Endodermal cell (in vitro differentiated cells): ENCODE data around the gene BMPR1B. TPM values are rescaled to one million over a fixed set of nuclear protein-coding genes. Genes with fewer than 3 reads are reported as not detected.

Experiments
- DNase-seq: peaks from one replicate; pipeline ENCODE4 v3.0.0-alpha.2; 2017
- H3K27ac ChIP-seq: 2 replicates; pipeline ENCODE4 v1.5.1; 2013; ENCODE audit warnings: mild to moderate bottlenecking, low read depth, low read length, moderate library complexity
- H3K27me3 ChIP-seq: 2 replicates; pipeline ENCODE4 v1.6.1; 2013; ENCODE audit warnings: mild to moderate bottlenecking, low read length, moderate library complexity; ENCODE audit not compliant: insufficient read depth, control insufficient read depth, poor library complexity, severe bottlenecking
- H3K36me3 ChIP-seq: 2 replicates; pipeline ENCODE4 v1.7.0; 2013; ENCODE audit warnings: mild to moderate bottlenecking, low read length, moderate library complexity; ENCODE audit not compliant: control insufficient read depth, insufficient read depth
- H3K4me1 ChIP-seq: one replicate; pipeline ENCODE4 v1.7.0; 2013; ENCODE audit warnings: low read length; ENCODE audit not compliant: control insufficient read depth, insufficient read depth
- H3K4me3 ChIP-seq: 2 replicates; pipeline ENCODE4 v1.5.1; 2013; ENCODE audit warnings: mild to moderate bottlenecking, low read length, moderate library complexity
- H3K9ac ChIP-seq: 2 replicates; pipeline ENCODE4 v1.6.1; 2013; ENCODE audit warnings: mild to moderate bottlenecking, low read length, moderate library complexity; ENCODE audit not compliant: poor library complexity, severe bottlenecking; ENCODE audit errors: extremely low read depth
- H3K9me3 ChIP-seq: 2 replicates; pipeline ENCODE4 v1.6.1; 2013; ENCODE audit warnings: mild to moderate bottlenecking, low read length, moderate library complexity; ENCODE audit not compliant: control insufficient read depth
- H3K27ac Mint-ChIP-seq: 2 replicates; pipeline ENCODE4 v1.8.0; 2020; ENCODE audit warnings: mixed read lengths
- H3K27me3 Mint-ChIP-seq: 2 replicates; pipeline ENCODE4 v1.8.0; 2021; ENCODE audit warnings: mild to moderate bottlenecking, mixed read lengths; ENCODE audit not compliant: insufficient read depth
- H3K36me3 Mint-ChIP-seq: 2 replicates; pipeline ENCODE4 v1.8.0; 2020; ENCODE audit warnings: low read depth, mixed read lengths
- H3K4me1 Mint-ChIP-seq: 2 replicates; pipeline ENCODE4 v1.8.0; 2020; ENCODE audit warnings: mixed read lengths
- H3K4me3 Mint-ChIP-seq: 2 replicates; pipeline ENCODE4 v1.8.0; 2020; ENCODE audit warnings: mild to moderate bottlenecking, moderate library complexity, mixed read lengths
- H3K9me3 Mint-ChIP-seq: 2 replicates; pipeline ENCODE4 v1.8.0; 2020; ENCODE audit warnings: mild to moderate bottlenecking, mixed read lengths
- WGBS, 2 experiments: methylation state at CpG; one replicate each; pipeline versions ENCODE4 v1.1.5 to v1.1.7; 2013; ENCODE audit warnings: missing lambda C conversion rate in 2 of 2, mixed read lengths in 1 of 2; ENCODE audit not compliant: insufficient coverage in 1 of 2, insufficient read length in 1 of 2; 5-methylcytosine and 5-hydroxymethylcytosine counted together
- total RNA-seq, 2 donors: library from RNA; stranded (reverse); fragmentation: NEBNext Ultra II Directional in 1 of 2; extraction: Animal tissue kit (Norgen Biotek cat#: 25700) in 1 of 2; gene quantifications; 2 replicates in 1 of 2; 3 replicates in 1 of 2; pipeline ENCODE4 v1.2.1, GENCODE V29; 2021
- TF ChIP-seq, protein P1 (sequence below): fragments of 200-600 bp; sonication (generic); conservative IDR thresholded peaks from 2 replicates; pipeline ENCODE4 v1.5.0; 2021; ENCODE audit warnings: antibody characterized with exemption, mild to moderate bottlenecking

The BMPR1B gene
- total RNA-seq, 2 donors from 2014 or later: 2.8 to 3.6 TPM

DNA sequence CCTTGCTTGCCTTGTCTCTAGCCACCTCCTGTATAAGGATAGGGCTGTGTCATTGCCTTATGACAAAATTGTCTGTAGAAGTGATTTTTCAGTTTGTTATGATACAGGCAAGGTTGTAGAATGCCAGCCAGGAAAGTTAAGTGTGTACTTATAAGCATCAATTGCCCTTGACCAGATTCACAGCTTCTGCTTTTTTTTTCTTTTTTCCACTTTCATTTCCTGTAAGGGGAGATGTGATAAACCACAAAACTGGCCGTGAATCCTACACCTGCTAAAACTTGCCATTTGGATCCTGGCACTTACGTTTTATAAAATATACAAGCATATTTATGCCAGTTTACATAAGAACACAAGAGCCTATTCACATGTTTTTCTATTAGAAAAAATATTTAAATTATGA is 35.0 kb upstream of the BMPR1B start:
- H3K4me3 ChIP-seq: no peak overlapping the region
- H3K4me1 ChIP-seq: no peaks in the 10 kb centered on the region
- H3K9ac ChIP-seq: no peak overlapping the region
- peaks cover 2% of the 10 kb centered on the region for H3K9me3 Mint-ChIP-seq
- H3K27me3 Mint-ChIP-seq: no peaks in the 10 kb centered on the region
- H3K27me3 ChIP-seq: no peaks in the 10 kb centered on the region
- H3K36me3 Mint-ChIP-seq: no peaks in the 10 kb centered on the region
- H3K4me3 Mint-ChIP-seq: no peak overlapping the region
- no peak overlapping the region for H3K27ac Mint-ChIP-seq
- no peak for DNase-seq
- no peak overlapping the region for H3K27ac ChIP-seq
- WGBS, 2 experiments: 93 to 100% methylated on average over 2 of the region's 2 CpGs
- H3K9me3 ChIP-seq: no peaks in the 10 kb centered on the region
- TF ChIP-seq, protein P1, sequence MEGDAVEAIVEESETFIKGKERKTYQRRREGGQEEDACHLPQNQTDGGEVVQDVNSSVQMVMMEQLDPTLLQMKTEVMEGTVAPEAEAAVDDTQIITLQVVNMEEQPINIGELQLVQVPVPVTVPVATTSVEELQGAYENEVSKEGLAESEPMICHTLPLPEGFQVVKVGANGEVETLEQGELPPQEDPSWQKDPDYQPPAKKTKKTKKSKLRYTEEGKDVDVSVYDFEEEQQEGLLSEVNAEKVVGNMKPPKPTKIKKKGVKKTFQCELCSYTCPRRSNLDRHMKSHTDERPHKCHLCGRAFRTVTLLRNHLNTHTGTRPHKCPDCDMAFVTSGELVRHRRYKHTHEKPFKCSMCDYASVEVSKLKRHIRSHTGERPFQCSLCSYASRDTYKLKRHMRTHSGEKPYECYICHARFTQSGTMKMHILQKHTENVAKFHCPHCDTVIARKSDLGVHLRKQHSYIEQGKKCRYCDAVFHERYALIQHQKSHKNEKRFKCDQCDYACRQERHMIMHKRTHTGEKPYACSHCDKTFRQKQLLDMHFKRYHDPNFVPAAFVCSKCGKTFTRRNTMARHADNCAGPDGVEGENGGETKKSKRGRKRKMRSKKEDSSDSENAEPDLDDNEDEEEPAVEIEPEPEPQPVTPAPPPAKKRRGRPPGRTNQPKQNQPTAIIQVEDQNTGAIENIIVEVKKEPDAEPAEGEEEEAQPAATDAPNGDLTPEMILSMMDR: no peak
- H3K4me1 Mint-ChIP-seq: peaks cover 19% of the 10 kb centered on the region
- H3K36me3 ChIP-seq: no peaks in the 10 kb centered on the region

DNA sequence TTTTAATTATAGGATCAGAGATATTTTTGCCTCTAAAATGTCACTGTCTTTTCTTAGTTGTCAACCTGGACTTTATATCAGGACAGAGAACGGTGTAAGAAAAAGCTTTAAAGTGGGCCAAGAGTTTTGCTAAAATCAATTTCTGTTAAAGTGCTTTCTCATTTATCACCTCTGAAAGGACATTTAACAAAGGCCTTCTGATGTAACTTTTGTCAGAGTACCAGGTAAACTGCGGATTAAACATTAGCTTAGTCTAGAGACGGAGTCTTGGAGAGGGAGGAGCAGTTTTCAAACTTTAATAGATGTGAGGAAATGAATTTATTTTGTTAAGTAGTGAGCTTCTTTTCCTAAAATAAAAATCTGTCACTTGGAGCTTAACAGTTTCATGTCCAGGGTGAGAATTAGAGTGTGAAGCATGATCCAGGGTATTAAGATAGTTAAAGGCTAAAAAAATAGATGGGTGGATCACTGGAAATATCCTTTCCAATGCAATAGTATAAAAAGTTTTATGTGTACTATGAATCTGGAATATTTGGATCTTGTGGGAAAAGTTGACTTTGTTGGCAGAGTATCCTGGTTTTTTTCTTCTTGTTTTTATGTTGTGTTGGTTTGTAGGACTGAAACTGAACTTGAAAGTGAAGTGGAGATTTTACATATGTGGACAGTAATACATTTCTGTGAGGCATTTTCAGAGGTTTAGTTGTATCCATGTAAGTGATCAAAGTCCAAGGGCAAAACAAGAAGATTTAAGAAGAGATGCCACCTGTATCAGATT is 33.6 kb upstream of the BMPR1B start:
- Mint-ChIP-seq H3K4me3 (no peak overlapping the region), H3K27me3 (no peaks in the 10 kb centered on the region), H3K36me3 (no peaks in the 10 kb centered on the region), H3K4me1 (peaks cover 19% of the 10 kb centered on the region), H3K27ac (no peak overlapping the region), H3K9me3 (peaks cover 2% of the 10 kb centered on the region)
- H3K27ac ChIP-seq: no peak overlapping the region
- no peaks in the 10 kb centered on the region for H3K4me1 ChIP-seq
- peaks cover 6% of the 10 kb centered on the region for H3K9me3 ChIP-seq
- H3K36me3 ChIP-seq: no peaks in the 10 kb centered on the region
- 92 to 93% methylated on average over 3 of the region's 3 CpGs for WGBS, 2 experiments
- TF ChIP-seq, protein P1: no peak
- H3K4me3 ChIP-seq: no peak overlapping the region
- DNase-seq: no peak
- H3K9ac ChIP-seq: no peak overlapping the region
- H3K27me3 ChIP-seq: no peaks in the 10 kb centered on the region

DNA sequence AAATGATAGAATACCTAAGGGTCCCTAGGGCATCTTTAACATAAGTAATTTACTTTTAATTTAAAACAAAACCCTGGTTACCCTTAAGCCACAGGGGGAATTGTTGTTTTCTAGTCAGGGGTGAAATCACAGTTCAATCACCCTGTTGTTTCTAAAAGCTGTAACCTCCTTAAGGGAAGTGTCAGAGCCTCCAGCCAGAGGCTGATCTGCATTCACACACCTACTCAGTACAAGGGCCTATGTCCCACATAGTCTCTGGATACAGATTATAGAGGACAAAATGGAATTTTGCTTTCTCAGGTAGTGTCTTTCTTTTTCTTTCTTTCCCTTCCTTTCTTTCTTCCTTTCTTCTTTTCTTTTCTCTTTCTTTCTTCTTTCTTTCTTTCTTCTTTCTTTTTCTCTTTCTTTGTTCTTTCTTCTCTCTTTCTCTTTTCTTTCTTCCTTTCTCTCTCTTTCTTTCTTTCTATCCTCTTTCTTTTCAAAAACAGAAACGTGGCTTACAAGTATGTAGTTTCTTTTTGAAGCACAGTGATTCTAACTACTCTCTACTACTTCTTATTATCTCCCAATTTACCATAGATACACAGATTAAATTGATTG is 31.1 kb upstream of the BMPR1B start:
- H3K4me3 Mint-ChIP-seq: no peak overlapping the region
- H3K27me3 Mint-ChIP-seq: no peaks in the 10 kb centered on the region
- no peak for DNase-seq
- peaks cover 2% of the 10 kb centered on the region for H3K9me3 Mint-ChIP-seq
- H3K27me3 ChIP-seq: no peaks in the 10 kb centered on the region
- no peaks in the 10 kb centered on the region for H3K4me1 ChIP-seq
- H3K36me3 Mint-ChIP-seq: no peaks in the 10 kb centered on the region
- H3K27ac ChIP-seq: no peak overlapping the region
- no peaks in the 10 kb centered on the region for H3K36me3 ChIP-seq
- TF ChIP-seq, protein P1: no peak
- H3K27ac Mint-ChIP-seq: no peak overlapping the region
- no peak overlapping the region for H3K4me3 ChIP-seq
- 63% methylated on average over 1 of the region's 1 CpG; no CpG with 5 or more reads in 1 of the 2 experiments for WGBS, 2 experiments
- H3K4me1 Mint-ChIP-seq: peaks cover 19% of the 10 kb centered on the region
- peaks cover 6% of the 10 kb centered on the region for H3K9me3 ChIP-seq
- no peak overlapping the region for H3K9ac ChIP-seq
